Psoas muscle (tissue), 8 donors: Measurements from ENCODE around the gene TWF2. TPM values are rescaled to one million over a fixed set of nuclear protein-coding genes. Genes with fewer than 3 reads are reported as not detected.

Experiments
- ATAC-seq, 4 donors: fragments of 200-7000 bp; cut with Tn5 transposase; one replicate each; pipeline ENCODE4 v1.9.1; 2020; ENCODE audit warnings: moderate library complexity in 3 of 4, mild to moderate bottlenecking in 2 of 4
- DNase-seq, 2 donors: peaks; one replicate each; pipeline ENCODE4 v3.0.0-alpha.2; 2020
- H3K27ac ChIP-seq: fragments of 200-600 bp; one replicate; pipeline ENCODE4 v1.8.0; 2022
- H3K27me3 ChIP-seq, 3 donors: fragments of 200-600 bp in 1 of 3; one replicate each; pipeline versions ENCODE4 v1.6.1 to v1.8.0; 2013 to 2022; ENCODE audit warnings: low read length in 2 of 3, mild to moderate bottlenecking in 2 of 3, moderate library complexity in 1 of 3; ENCODE audit not compliant: insufficient read depth in 3 of 3
- H3K36me3 ChIP-seq, 2 donors: fragments of 200-600 bp in 1 of 2; one replicate each; pipeline versions ENCODE4 v1.6.1 to v1.8.0; 2013 to 2022; ENCODE audit warnings: low read depth in 1 of 2, mild to moderate bottlenecking in 1 of 2, moderate library complexity in 1 of 2; ENCODE audit not compliant: insufficient read depth in 1 of 2
- H3K4me1 ChIP-seq: fragments of 200-600 bp; one replicate; pipeline ENCODE4 v1.8.0; 2022
- H3K4me3 ChIP-seq: fragments of 200-600 bp; one replicate; pipeline ENCODE4 v1.8.0; 2022; ENCODE audit warnings: mild to moderate bottlenecking
- H3K9me3 ChIP-seq: fragments of 200-600 bp; one replicate; pipeline ENCODE4 v1.8.0; 2022
- WGBS, 3 donors: extraction: QIAGEN DNeasy Blood & Tissue Kit; methylation state at CpG; one replicate each; pipeline versions ENCODE4 v1.1.6 to v1.1.7; 2013; 5-methylcytosine and 5-hydroxymethylcytosine counted together
- intact Hi-C, 2 donors: fragments of 100-400 bp; cut with DNase I; formaldehyde crosslinking; loops; one replicate each; pipeline versions ENCODE4 v1.11.0 to v1.14.2; 2022
- polyA plus RNA-seq, 3 donors: library from polyadenylated mRNA; stranded (reverse); fragments of 200-250 nt; gene quantifications; one replicate each; pipeline ENCODE4 v1.2.3, GENCODE V29; 2013
- total RNA-seq, 4 donors: library from RNA; stranded (reverse); fragmentation: NEBNext Ultra II Directional in 2 of 4; extraction: Animal tissue kit (Norgen Biotek cat#: 25700) in 2 of 4; gene quantifications; one replicate each; pipeline versions ENCODE4 v1.2.1 to v1.2.4, GENCODE V29; 2021 to 2023
- TF ChIP-seq, protein P1 (sequence below): fragments of 200-600 bp; IDR thresholded peaks from one replicate; pipeline ENCODE4 v1.8.0; 2022; ENCODE audit warnings: antibody characterized with exemption
- donor health status: healthy with polysubstance abuse.
- donor health status: DM: no; HTN: no; CAD: no; lungs with moderate emphysema.
- donor health status: Bipolar disorder and iron deficiency.
- donor health status: healthy.
- donor health status: DM: yes; HTN: yes; CAD: no.
- donor health status: DM: no; HTN: no; CAD: no.
- donor health status: DM: no; HTN: no; CAD: no.
- donor health status: DM: yes; HTN: yes; CAD: no.

TWF2 gene
- total and polyA plus RNA-seq, 7 donors, result 19.6 to 224 (median 136) TPM

GRCh38 chr3:52270252-52270754, 31.3 kb upstream of the TWF2 start:
- Histone ChIP-seq H3K27me3 (no peaks in the 10 kb centered on the region), H3K36me3 (peaks cover 11 to 75% of the 10 kb centered on the region in 2 donors), H3K4me1 (peaks cover 50% of the 10 kb centered on the region), H3K4me3 (no peak overlapping the region), H3K9me3 (no peaks in the 10 kb centered on the region), H3K27ac (peak overlapping the region; percentile 51)
- TF ChIP-seq, protein P1, sequence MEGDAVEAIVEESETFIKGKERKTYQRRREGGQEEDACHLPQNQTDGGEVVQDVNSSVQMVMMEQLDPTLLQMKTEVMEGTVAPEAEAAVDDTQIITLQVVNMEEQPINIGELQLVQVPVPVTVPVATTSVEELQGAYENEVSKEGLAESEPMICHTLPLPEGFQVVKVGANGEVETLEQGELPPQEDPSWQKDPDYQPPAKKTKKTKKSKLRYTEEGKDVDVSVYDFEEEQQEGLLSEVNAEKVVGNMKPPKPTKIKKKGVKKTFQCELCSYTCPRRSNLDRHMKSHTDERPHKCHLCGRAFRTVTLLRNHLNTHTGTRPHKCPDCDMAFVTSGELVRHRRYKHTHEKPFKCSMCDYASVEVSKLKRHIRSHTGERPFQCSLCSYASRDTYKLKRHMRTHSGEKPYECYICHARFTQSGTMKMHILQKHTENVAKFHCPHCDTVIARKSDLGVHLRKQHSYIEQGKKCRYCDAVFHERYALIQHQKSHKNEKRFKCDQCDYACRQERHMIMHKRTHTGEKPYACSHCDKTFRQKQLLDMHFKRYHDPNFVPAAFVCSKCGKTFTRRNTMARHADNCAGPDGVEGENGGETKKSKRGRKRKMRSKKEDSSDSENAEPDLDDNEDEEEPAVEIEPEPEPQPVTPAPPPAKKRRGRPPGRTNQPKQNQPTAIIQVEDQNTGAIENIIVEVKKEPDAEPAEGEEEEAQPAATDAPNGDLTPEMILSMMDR, result no peak
- intact Hi-C loops, result no loop called here
- no peak for DNase-seq
- no peak for ATAC-seq
- WGBS, 3 donors, result 41 to 50% (median 43%) methylated on average over 9 of the region's 9 CpGs

DNA sequence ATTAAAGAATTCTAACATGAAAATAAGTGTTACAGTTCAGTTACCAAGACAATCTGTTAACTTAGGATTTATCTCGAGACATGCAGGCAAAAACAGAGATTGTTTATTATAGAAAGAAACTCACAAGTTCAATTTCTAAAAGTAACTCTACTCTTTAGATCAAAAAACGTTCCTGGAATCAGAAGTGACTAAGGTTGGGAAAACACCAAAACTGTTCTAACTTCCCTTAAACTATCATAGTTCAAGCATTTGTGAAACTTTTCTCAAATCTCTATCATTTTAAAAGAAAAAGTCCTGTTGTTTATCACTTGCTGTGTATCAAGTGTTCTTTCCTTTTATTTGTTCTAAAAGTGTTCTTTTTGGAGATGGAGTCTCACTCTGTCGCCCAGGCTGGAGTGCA, 30.8 kb upstream of the TWF2 start:
- DNase-seq, result no peak
- WGBS, 3 donors, result 51 to 70% (median 57%) methylated on average over 3 of the region's 3 CpGs
- Histone ChIP-seq H3K36me3 (peaks cover 12 to 78% of the 10 kb centered on the region in 2 donors), H3K4me3 (no peak overlapping the region), H3K9me3 (no peaks in the 10 kb centered on the region), H3K4me1 (peaks cover 47% of the 10 kb centered on the region), H3K27me3 (no peaks in the 10 kb centered on the region), H3K27ac (peak overlapping the region; percentile 51)
- no peak for ATAC-seq
- TF ChIP-seq, protein P1, result no peak
- intact Hi-C loops, result no loop called here

GRCh38 chr3:52268036-52268435, 29.1 kb upstream of the TWF2 start:
- intact Hi-C loops, result no loop called here
- ATAC-seq, result peak in 1 of 4 donors; percentile 34
- WGBS, 3 donors, result 76 to 79% (median 76%) methylated on average over 7 of the region's 7 CpGs
- TF ChIP-seq, protein P1, result no peak
- H3K27ac ChIP-seq, result no peak overlapping the region
- peaks cover 19 to 85% of the 10 kb centered on the region in 2 donors for H3K36me3 ChIP-seq
- peaks cover 37% of the 10 kb centered on the region for H3K4me1 ChIP-seq
- no peaks in the 10 kb centered on the region for H3K9me3 ChIP-seq
- no peak for DNase-seq
- no peaks in the 10 kb centered on the region for H3K27me3 ChIP-seq
- H3K4me3 ChIP-seq, result no peak overlapping the region

DNA sequence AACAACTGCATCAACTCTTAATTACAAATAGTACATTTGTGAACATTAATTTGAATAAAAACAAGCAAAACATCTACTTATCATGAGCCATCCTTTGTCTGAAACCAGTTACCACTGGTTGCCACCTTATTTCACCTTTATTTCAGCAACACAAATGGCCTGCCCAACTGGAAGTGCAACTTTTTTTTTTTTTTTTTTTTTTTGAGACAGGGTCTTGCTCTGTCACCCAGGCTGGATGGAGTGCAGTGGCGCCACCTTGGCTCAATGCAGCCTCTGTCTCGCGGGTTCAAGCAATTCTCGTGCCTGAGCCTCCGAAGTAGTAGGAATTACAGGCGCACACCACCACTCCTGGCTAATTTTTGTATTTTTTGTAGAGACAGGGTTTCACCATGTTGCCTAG, 26.4 kb upstream of the TWF2 start:
- Histone ChIP-seq H3K4me3 (no peak overlapping the region), H3K36me3 (peaks cover 31 to 100% of the 10 kb centered on the region in 2 donors), H3K9me3 (no peaks in the 10 kb centered on the region), H3K4me1 (peaks cover 13% of the 10 kb centered on the region), H3K27me3 (no peaks in the 10 kb centered on the region), H3K27ac (no peak overlapping the region)
- TF ChIP-seq, protein P1, result no peak
- intact Hi-C loops, result no loop called here
- DNase-seq (no peak), ATAC-seq (no peak)
- WGBS, 3 donors, result 91 to 94% (median 93%) methylated on average over 6 of the region's 6 CpGs

DNA sequence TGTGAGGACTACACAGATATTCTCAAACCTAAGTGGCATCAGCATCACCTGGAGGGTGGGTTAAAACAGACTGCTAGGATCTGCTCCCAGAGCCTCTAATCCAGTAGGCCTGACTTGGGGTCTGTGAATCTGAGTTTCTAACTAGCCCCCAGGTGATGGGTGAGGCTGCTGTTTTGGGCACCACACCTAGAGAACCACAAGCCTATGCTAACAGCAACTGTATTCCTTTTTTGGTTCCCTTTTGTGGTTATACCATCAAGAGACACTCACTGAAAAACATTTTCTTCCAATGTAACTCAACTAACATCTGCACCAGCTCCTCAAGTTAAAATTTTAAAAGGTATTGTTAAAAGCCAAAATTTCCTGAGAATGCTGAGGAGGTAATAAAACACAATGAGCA, 23.5 kb upstream of the TWF2 start:
- Histone ChIP-seq H3K9me3 (no peaks in the 10 kb centered on the region), H3K4me1 (no peaks in the 10 kb centered on the region), H3K36me3 (peaks cover 51 to 100% of the 10 kb centered on the region in 2 donors), H3K27me3 (no peaks in the 10 kb centered on the region), H3K4me3 (no peak overlapping the region), H3K27ac (no peak overlapping the region)
- DNase-seq (no peak), ATAC-seq (no peak)
- TF ChIP-seq, protein P1, result no peak
- intact Hi-C loops, result no loop called here
